Esophagus squamous epithelium (tissue), 5 donors: ENCODE data around the gene CARHSP1. TPM values are rescaled to one million over a fixed set of nuclear protein-coding genes. Genes with fewer than 3 reads are reported as not detected.
A peak's percentile ranks its signal among the peaks of the same experiment; 100 is the strongest.

ENCODE experiments used
- DNase-seq: peaks from one replicate; lab custom pipeline; 2025; lab: John Stamatoyannopoulos, UW
- H3K27ac ChIP-seq, 4 donors: fragments of 200-600 bp; sonication (generic); one replicate each; pipeline ENCODE4 v1.5.1; 2016 to 2019; ENCODE audit warnings: mild to moderate bottlenecking in 1 of 4
- H3K27me3 ChIP-seq, 4 donors: fragments of 200-600 bp; sonication (generic); 1 replicate in 3 of 4; 2 replicates in 1 of 4; pipeline versions ENCODE4 v1.5.1 to v1.6.0; 2017 to 2021; ENCODE audit warnings: antibody characterized with exemption in 1 of 4
- H3K36me3 ChIP-seq, 3 donors: fragments of 200-600 bp; sonication (generic); one replicate each; pipeline ENCODE4 v1.5.1; 2016 to 2019
- H3K4me1 ChIP-seq, 3 donors: fragments of 200-600 bp; sonication (generic); one replicate each; pipeline ENCODE4 v1.5.1; 2017 to 2019
- H3K4me3 ChIP-seq, 4 donors: fragments of 200-600 bp; sonication (generic); 1 replicate in 3 of 4; 2 replicates in 1 of 4; pipeline ENCODE4 v1.5.1; 2016 to 2019; ENCODE audit warnings: mild to moderate bottlenecking in 2 of 4, moderate library complexity in 1 of 4
- H3K9me3 ChIP-seq, 3 donors: fragments of 200-600 bp; sonication (generic); one replicate each; pipeline ENCODE4 v1.5.1; 2016 to 2019
- POLR2A ChIP-seq, 4 donors: fragments of 450-650 bp; IDR thresholded peaks; one replicate each; pipeline ENCODE4 v1.6.1; 2017; ENCODE audit warnings: antibody characterized with exemption in 4 of 4, mild to moderate bottlenecking in 4 of 4, moderate library complexity in 3 of 4
- WGBS, 2 donors: methylation state at CpG; one replicate each; pipeline ENCODE4 v1.1.5; 2018; 5-methylcytosine and 5-hydroxymethylcytosine counted together
- intact Hi-C: fragments of 100-400 bp; cut with DNase I; formaldehyde crosslinking; loops from one replicate; pipeline ENCODE4 v1.15.0; 2022
- total RNA-seq, 4 donors: library from RNA; depleted of rRNA; stranded (reverse); fragments of >200 nt; gene quantifications; one replicate each; pipeline ENCODE4 v1.1.0, GENCODE V29; 2016
- TF ChIP-seq, protein P1 (sequence below), 6 experiments: fragments of 450-650 bp in 4 of 6; fragments of 200-600 bp in 2 of 6; sonication (generic) in 2 of 6; IDR thresholded peaks; one replicate each; pipeline ENCODE4 v1.5.1; 2016 to 2019; ENCODE audit warnings: antibody characterized with exemption in 6 of 6, mild to moderate bottlenecking in 4 of 6, moderate library complexity in 4 of 6
- donor health status: DM: yes; HTN: yes; CAD: no.

CARHSP1 gene
- total RNA-seq, 4 donors from 2014 or later, result 84.5 to 244 (median 159) TPM

DNA sequence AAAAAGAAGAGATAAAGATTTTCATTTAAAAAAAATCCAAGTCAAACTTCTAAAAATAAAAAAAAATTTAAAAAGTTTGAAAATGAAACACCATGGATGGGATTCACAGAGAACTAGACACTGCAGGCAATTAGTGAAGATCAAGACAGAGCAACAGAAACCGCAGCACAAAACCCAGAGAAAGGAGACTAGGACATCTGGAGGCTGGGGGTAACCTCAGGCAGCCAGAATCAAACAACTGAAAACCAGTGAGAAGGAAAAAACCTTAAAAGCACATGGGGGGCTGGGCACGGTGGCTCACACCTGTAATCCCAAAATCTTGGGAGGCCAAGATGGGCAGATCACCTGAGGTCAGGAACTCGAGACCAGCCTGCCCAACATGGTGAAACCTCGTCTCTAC is 44.0 kb upstream of the CARHSP1 start:
- Histone ChIP-seq H3K27ac (no peak overlapping the region), H3K4me1 (peaks cover 0 to 60% (median 0%) of the 10 kb centered on the region in 3 donors), H3K27me3 (no peaks in the 10 kb centered on the region), H3K36me3 (peaks cover 14 to 100% (median 53%) of the 10 kb centered on the region in 3 donors), H3K4me3 (no peak overlapping the region), H3K9me3 (no peaks in the 10 kb centered on the region)
- TF ChIP-seq, protein P1, sequence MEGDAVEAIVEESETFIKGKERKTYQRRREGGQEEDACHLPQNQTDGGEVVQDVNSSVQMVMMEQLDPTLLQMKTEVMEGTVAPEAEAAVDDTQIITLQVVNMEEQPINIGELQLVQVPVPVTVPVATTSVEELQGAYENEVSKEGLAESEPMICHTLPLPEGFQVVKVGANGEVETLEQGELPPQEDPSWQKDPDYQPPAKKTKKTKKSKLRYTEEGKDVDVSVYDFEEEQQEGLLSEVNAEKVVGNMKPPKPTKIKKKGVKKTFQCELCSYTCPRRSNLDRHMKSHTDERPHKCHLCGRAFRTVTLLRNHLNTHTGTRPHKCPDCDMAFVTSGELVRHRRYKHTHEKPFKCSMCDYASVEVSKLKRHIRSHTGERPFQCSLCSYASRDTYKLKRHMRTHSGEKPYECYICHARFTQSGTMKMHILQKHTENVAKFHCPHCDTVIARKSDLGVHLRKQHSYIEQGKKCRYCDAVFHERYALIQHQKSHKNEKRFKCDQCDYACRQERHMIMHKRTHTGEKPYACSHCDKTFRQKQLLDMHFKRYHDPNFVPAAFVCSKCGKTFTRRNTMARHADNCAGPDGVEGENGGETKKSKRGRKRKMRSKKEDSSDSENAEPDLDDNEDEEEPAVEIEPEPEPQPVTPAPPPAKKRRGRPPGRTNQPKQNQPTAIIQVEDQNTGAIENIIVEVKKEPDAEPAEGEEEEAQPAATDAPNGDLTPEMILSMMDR (IDR thresholded peaks at IDR 0.05), result no peak
- no peak for TF ChIP-seq POLR2A (IDR thresholded peaks at IDR 0.05)
- DNase-seq, result no peak
- WGBS, 2 donors, result 82 to 84% methylated on average over 4 of the region's 4 CpGs
- intact Hi-C loops, result loop anchor here (10.0 kb wide), 1 partner anchor 92 kb away; no protein-coding TSS in a partner anchor

DNA sequence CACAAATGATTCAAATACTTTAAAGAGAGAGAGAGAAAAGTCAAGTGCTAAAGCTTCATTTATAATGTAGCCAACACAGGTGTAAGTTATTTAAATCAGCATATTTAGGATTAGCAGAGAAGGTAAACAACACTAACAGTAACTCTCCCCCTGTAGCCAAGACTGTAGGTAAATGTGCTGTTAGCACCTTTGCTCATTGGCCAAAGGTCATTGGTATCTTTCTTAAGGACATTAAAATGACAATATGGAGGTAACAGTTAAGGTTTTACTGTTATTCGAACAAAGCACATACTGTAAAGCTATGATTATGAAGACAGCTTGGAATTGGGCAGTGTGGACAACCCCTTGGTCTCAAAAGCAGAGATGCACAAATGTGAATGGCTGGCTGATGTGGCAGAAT is 42.0 kb upstream of the CARHSP1 start:
- Histone ChIP-seq H3K27me3 (no peaks in the 10 kb centered on the region), H3K27ac (no peak overlapping the region), H3K36me3 (peaks cover 25 to 100% (median 56%) of the 10 kb centered on the region in 3 donors), H3K9me3 (no peaks in the 10 kb centered on the region), H3K4me3 (no peak overlapping the region), H3K4me1 (peaks cover 0 to 53% (median 0%) of the 10 kb centered on the region in 3 donors)
- no peak for DNase-seq
- TF ChIP-seq POLR2A (IDR thresholded peaks at IDR 0.05), result no peak
- TF ChIP-seq, protein P1 (IDR thresholded peaks at IDR 0.05), result no peak
- intact Hi-C loops, result loop anchor here (10.0 kb wide), 1 partner anchor 94 kb away; no protein-coding TSS in a partner anchor
- 85 to 86% methylated on average over 1 of the region's 1 CpG for WGBS, 2 donors

DNA sequence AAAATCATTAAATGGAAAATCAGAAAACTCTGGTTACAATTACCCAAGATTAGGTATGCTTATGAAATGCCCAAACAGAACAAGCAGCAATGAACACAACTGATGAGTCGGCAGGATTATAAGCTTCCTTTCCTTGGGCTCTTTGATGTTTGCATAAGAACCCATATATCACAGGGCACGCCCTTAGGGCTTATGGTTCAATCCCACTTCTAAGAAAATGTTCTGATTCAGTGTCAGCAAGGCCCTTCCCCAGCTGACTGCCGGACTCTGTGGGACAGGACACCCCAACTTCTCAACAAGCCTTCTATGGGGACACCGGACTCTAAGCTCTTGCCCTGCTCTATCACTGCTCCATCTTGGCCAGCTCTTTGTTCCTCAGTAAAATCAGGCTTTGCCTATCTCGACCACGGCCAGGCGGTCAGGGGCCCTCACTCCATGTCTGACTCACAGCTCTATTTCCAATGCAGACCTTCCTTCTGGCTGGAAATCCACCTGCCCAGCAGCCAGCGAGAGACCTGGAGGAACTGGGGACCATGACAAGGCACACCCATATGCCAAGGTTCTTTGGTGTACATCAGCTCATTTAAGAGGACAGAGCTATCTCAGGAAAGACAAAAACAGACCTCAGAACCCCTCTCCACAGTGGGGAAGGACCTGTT is 40.1 kb upstream of the CARHSP1 start:
- peaks cover 33 to 100% (median 59%) of the 10 kb centered on the region in 3 donors for H3K36me3 ChIP-seq
- H3K27me3 ChIP-seq, result no peaks in the 10 kb centered on the region
- peaks cover 0 to 41% (median 0%) of the 10 kb centered on the region in 3 donors for H3K4me1 ChIP-seq
- 68 to 70% methylated on average over 7 to 8 of the region's 8 CpGs for WGBS, 2 donors
- no peak for DNase-seq
- H3K27ac ChIP-seq, result peak overlapping the region in 2 of 4 donors; percentile 10 to 24
- H3K9me3 ChIP-seq, result no peaks in the 10 kb centered on the region
- TF ChIP-seq POLR2A (IDR thresholded peaks at IDR 0.05), result no peak
- TF ChIP-seq, protein P1 (IDR thresholded peaks at IDR 0.05), result no peak
- H3K4me3 ChIP-seq, result no peak overlapping the region
- intact Hi-C loops, result no loop called here

DNA sequence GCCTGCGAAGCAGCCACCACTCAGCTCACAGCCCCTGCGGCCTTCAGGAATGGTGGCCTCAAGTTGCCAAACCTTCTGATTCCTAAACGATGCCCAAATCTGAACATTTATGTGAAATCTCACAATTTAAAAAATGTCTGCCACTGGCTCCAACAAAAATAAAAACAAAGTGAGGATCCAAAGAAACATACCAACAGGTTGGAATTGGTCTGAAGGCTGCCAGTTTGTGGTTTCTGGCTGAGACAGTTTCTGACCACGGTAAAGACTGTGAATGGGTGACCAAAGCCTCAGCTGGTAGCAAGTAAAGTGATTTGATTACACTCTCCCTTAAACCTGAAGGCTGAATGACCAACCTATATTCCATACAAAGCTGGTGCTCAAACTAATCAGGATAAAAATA is 38.3 kb upstream of the CARHSP1 start:
- Histone ChIP-seq H3K4me3 (no peak overlapping the region), H3K9me3 (no peaks in the 10 kb centered on the region), H3K4me1 (peaks cover 0 to 31% (median 0%) of the 10 kb centered on the region in 3 donors), H3K27ac (no peak overlapping the region), H3K36me3 (peaks cover 36 to 100% (median 64%) of the 10 kb centered on the region in 3 donors), H3K27me3 (no peaks in the 10 kb centered on the region)
- intact Hi-C loops, result no loop called here
- TF ChIP-seq, protein P1 (IDR thresholded peaks at IDR 0.05), result no peak
- no peak for TF ChIP-seq POLR2A (IDR thresholded peaks at IDR 0.05)
- WGBS, 2 donors, result 82 to 91% methylated on average over 4 of the region's 4 CpGs
- DNase-seq, result no peak

DNA sequence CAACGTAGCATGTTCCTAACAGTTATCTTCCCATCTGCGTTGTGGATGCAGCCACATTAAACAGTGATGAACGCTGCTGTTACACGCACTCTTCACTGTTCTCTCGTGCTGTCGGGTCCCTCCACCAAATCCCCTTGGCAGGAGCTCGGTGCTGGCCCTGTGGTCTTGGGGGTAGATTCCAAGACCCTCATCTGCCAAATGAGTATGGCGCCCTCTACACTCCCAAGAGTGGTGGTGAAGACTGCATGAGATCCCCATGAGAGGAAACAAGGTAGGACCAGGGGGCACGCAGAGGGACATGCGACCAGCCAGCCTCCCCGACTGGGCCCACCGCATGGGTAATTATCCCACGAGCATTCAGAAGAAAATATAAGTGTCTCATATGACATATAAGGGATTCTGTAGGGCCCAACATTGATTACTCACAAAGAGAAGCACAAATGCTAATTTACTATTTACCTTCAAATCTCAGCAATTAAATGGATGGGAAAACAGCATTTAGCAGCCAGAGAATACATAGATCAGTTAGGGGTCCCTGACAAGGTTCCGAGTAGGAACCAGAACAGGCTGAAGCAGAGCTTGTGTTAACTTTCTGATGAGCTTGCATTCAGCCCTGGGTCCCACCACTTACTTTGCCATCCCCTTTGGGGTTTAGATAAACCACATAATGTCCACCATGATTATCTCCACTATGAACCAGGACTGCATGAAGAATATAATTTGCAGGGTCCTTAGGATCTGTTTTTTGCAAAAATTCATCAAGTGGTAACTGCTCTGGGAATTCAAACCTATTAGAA is 37.2 kb upstream of the CARHSP1 start:
- peaks cover 38 to 100% (median 69%) of the 10 kb centered on the region in 3 donors for H3K36me3 ChIP-seq
- DNase-seq, result no peak
- 92% methylated on average over 11 of the region's 14 CpGs for WGBS, 2 donors
- no peak overlapping the region for H3K27ac ChIP-seq
- no peak overlapping the region for H3K4me3 ChIP-seq
- H3K4me1 ChIP-seq, result peaks cover 0 to 20% (median 0%) of the 10 kb centered on the region in 3 donors
- intact Hi-C loops, result no loop called here
- no peaks in the 10 kb centered on the region for H3K27me3 ChIP-seq
- no peaks in the 10 kb centered on the region for H3K9me3 ChIP-seq
- TF ChIP-seq POLR2A (IDR thresholded peaks at IDR 0.05), result no peak
- TF ChIP-seq, protein P1 (IDR thresholded peaks at IDR 0.05), result no peak
